ENCODE measurements around the gene IL17RB.

DNA sequence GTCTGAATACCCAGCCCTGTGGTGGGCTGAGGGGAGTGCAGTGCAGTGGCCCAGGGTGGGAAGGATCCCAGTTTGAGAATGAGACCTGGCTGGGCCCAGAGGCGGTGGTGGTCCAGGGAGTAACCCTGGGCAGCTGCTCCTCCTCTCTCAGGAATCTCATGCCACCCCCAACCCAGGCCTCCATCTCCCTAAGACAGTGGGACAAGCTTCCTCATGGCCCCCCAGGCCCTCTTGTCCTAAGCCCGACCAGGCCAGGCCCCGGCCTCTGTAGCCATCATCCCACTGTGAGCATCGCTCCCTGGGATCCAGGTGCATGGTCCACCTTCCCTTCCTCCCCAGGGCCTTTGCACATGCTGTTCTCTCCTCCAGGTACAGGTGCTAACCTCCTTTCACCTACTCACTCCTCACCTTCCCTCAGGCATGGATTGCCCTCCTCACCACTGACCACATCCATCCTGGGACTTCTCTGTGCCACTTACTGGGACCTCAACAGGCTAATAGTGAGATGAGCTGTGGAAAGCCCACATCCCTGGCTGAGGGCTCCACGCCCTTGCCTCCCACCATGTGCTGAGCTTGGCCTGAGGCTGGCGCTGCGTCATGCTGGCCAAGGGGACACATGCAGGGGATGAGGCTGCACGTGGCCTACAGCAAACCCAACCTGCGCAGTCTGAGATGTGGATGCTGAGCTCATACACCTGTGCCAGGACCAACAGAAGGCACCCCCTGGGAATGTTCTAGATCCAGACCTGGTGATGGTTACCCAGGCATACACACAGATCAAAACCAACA, 10.1 kb upstream of the IL17RB start:
- TF ChIP-seq CTCF (IDR thresholded peaks at IDR 0.05) = no peak
- TF ChIP-seq EZH2 (IDR thresholded peaks at IDR 0.05; ENCODE audit: borderline replicate concordance, insufficient read depth, low read depth, low read length, poor library complexity, severe bottlenecking) = no peak

All from B cell (primary cell).